Activated naive CD8-positive, alpha-beta T cell treated with anti-CD3 and anti-CD28 coated beads, Interleukin-2, amount 50 U/mL, for 24 hours (primary cell): ENCODE data around the gene ERI3.
A peak's percentile ranks its signal among the peaks of the same experiment; 100 is the strongest.
"Not testable (repeated sequence)": the region's sequence is repeated elsewhere in the genome, so short reads cannot be mapped to it uniquely, and the experiment has no call there.

ENCODE experiments used
- ATAC-seq: fragments of 150-1000 bp; cut with Tn5 transposase; one replicate; pipeline ENCODE4 v1.10.0; 2021
- DNase-seq: peaks from one replicate; pipeline ENCODE4 v3.0.0; 2021
- H3K27ac Mint-ChIP-seq: one replicate; pipeline ENCODE4 v1.8.0; 2021; ENCODE audit warnings: mild to moderate bottlenecking, mixed read lengths
- H3K27me3 Mint-ChIP-seq: one replicate; pipeline ENCODE4 v1.8.0; 2021; ENCODE audit warnings: mixed read lengths
- H3K36me3 Mint-ChIP-seq: one replicate; pipeline ENCODE4 v1.8.0; 2021; ENCODE audit warnings: low read depth, mixed read lengths
- H3K4me1 Mint-ChIP-seq: one replicate; pipeline ENCODE4 v1.8.0; 2021; ENCODE audit warnings: mixed read lengths
- H3K4me3 Mint-ChIP-seq: one replicate; pipeline ENCODE4 v1.8.0; 2021; ENCODE audit warnings: mild to moderate bottlenecking, moderate library complexity, mixed read lengths
- H3K9me3 Mint-ChIP-seq: one replicate; pipeline ENCODE4 v1.8.0; 2021; ENCODE audit warnings: mixed read lengths

The ERI3 gene

GRCh38 chr1:44220755-44221154, 134.3 kb downstream of the ERI3 start:
- Mint-ChIP-seq H3K9me3 (no peaks in the 10 kb centered on the region), H3K4me1 (peaks cover 9% of the 10 kb centered on the region), H3K27me3 (no peaks in the 10 kb centered on the region), H3K27ac (no peak overlapping the region), H3K36me3 (no peaks in the 10 kb centered on the region), H3K4me3 (no peak overlapping the region)
- DNase-seq (no peak), ATAC-seq (no peak)

DNA sequence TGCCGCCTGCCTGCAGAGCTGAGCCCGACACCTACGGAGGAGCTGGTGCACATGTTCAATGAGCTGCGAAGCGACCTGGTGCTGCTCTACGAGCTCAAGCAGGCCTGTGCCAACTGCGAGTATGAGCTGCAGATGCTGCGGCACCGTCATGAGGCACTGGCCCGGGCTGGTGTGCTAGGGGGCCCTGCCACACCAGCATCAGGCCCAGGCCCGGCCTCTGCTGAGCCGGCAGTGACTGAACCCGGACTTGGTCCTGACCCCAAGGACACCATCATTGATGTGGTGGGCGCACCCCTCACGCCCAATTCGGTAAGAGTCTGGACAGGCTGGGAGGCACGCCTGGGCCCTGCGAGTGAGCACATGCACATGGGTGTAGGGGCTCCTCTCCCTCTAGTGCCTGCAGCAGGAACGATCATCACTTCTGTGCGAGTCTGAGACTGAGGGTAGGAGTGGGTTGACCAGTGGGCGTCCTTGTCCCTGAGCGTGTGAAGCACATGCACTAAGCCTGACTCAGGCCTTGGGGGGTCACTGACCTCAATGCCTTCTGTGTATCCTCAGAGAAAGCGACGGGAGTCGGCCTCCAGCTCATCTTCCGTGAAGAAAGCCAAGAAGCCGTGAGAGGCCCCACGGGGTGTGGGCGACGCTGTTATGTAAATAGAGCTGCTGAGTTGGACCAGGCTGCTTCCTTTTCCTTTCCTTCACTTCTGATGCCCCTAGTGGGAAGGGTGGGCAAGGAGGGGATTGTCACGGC, 134.9 kb downstream of the ERI3 start:
- ATAC-seq, result no peak

DNA sequence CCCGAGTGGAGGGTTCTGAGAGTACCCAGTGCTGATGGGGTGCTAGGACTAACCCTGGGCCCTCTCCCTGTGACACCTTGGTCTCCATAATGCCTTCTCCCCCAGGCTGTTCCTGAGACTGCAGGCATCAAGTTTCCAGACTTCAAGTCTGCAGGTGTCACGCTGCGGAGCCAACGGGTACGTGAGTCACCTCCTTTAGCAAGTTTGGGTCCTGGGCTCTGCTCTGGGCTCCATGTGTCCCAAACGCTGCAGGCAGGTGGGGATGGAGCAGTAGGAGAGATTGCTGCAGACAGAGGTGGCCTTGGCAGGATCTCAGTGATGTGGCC, 135.8 kb downstream of the ERI3 start:
- H3K27me3 Mint-ChIP-seq, result no peaks in the 10 kb centered on the region
- H3K9me3 Mint-ChIP-seq, result no peaks in the 10 kb centered on the region
- no peak overlapping the region for H3K27ac Mint-ChIP-seq
- ATAC-seq, result no peak
- no peaks in the 10 kb centered on the region for H3K36me3 Mint-ChIP-seq
- no peak for DNase-seq
- H3K4me1 Mint-ChIP-seq, result peaks cover 14% of the 10 kb centered on the region
- H3K4me3 Mint-ChIP-seq, result no peak overlapping the region

More for the DNA sequence above, 134.9 kb downstream of the ERI3 start:
- Mint-ChIP-seq H3K27ac (no peak overlapping the region), H3K4me3 (no peak overlapping the region), H3K4me1 (peaks cover 11% of the 10 kb centered on the region), H3K36me3 (no peaks in the 10 kb centered on the region), H3K27me3 (no peaks in the 10 kb centered on the region), H3K9me3 (no peaks in the 10 kb centered on the region)
- DNase-seq, result no peak

DNA sequence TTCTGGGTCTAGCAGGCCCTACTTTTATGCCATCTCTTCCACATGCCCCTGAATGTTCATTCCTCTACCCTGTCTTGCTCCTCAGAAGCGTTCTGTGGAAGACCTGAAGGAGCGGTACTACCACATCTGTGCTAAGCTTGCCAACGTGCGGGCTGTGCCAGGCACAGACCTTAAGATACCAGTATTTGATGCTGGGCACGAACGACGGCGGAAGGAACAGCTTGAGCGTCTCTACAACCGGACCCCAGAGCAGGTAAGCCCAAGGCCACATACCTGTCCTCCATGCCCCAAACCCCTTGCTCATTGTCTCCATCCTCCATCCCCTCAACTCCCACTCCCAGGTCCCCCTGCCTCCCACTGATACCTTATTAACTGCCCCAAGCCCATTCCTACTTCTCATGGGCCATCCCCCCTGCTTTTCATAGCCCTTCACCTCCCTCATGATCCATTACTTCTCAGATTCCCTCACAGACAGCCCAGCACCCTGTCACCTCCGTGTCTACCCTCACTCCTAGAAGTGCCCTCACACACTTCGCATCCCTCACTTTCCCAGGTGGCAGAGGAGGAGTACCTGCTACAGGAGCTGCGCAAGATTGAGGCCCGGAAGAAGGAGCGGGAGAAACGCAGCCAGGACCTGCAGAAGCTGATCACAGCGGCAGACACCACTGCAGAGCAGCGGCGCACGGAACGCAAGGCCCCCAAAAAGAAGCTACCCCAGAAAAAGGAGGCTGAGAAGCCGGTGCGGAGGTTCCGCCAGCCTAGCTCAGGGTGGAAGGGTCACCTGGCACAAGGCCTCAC, 136.4 kb downstream of the ERI3 start:
- Mint-ChIP-seq H3K27me3 (no peaks in the 10 kb centered on the region), H3K4me3 (no peak overlapping the region), H3K4me1 (peaks cover 15% of the 10 kb centered on the region), H3K27ac (peak overlapping the region; percentile 13), H3K9me3 (no peaks in the 10 kb centered on the region), H3K36me3 (no peaks in the 10 kb centered on the region)
- DNase-seq (no peak), ATAC-seq (no peak)

- DNase-seq (peak; percentile 82), ATAC-seq (peak; percentile 51)
- H3K27ac Mint-ChIP-seq, result no peak overlapping the region
- no peak overlapping the region for H3K4me3 Mint-ChIP-seq
- H3K9me3 Mint-ChIP-seq, result no peaks in the 10 kb centered on the region
- no peaks in the 10 kb centered on the region for H3K36me3 Mint-ChIP-seq
- H3K4me1 Mint-ChIP-seq, result peaks cover 13% of the 10 kb centered on the region
- H3K27me3 Mint-ChIP-seq, result no peaks in the 10 kb centered on the region
Observed at GRCh38 chr1:44217809-44218410, 137.1 kb downstream of the ERI3 start.

DNA sequence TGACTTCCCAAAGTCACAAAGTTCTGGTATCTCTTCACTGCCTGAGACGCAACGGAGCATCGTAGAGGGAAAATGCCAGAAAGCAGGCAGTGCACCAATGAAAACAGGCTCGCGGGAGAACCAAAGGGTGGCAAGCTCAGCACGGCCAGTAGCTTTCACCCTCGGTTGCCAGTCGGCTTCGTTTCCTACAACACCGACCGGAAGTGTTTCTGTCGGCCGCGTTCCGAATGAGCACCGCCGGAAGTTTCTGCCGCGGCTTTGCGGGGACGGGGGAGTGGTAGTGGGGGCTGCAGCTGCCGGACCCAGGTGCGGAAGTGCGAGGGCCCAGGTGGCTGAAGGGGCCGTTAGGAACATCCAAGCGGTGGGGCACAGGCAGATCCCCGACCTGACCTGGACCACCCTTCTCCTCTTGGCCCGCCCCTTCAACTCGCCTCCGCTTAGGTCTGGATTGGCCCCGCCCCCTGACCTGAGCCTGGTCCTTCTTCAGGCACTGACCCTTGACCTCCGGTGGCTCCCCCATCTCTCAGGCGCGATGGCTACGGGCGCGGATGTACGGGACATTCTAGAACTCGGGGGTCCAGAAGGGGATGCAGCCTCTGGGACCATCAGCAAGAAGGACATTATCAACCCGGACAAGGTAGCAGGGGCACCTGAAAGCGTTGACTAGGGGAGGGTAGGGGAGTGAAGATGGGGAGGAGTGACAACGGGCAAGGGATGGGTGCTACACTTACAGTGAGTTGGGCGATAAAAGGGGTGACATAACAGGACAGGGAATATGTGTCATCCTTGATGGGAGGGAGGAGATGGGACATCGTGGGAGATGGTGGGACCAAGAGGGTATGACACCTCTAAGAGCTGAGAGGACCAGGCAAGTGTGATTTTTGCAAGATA, 141.6 kb downstream of the ERI3 start, which contains the start of gene DMAP1:
Gene DMAP1 (plus strand): TSS at position 250 of the 891 bp plus-strand sequence. CDS start 283 bp downstream, at position 533.
- no peaks in the 10 kb centered on the region for H3K9me3 Mint-ChIP-seq
- DNase-seq, result peak; percentile 83
- H3K27ac Mint-ChIP-seq, result peak within 1 kb of the TSS; percentile 86
- peak; percentile 87 for ATAC-seq
- H3K36me3 Mint-ChIP-seq, result no peaks in the 10 kb centered on the region
- H3K4me3 Mint-ChIP-seq, result peak within 1 kb of the TSS; percentile 91
- no peaks in the 10 kb centered on the region for H3K27me3 Mint-ChIP-seq
- peaks cover 21% of the 10 kb centered on the region for H3K4me1 Mint-ChIP-seq

DNA sequence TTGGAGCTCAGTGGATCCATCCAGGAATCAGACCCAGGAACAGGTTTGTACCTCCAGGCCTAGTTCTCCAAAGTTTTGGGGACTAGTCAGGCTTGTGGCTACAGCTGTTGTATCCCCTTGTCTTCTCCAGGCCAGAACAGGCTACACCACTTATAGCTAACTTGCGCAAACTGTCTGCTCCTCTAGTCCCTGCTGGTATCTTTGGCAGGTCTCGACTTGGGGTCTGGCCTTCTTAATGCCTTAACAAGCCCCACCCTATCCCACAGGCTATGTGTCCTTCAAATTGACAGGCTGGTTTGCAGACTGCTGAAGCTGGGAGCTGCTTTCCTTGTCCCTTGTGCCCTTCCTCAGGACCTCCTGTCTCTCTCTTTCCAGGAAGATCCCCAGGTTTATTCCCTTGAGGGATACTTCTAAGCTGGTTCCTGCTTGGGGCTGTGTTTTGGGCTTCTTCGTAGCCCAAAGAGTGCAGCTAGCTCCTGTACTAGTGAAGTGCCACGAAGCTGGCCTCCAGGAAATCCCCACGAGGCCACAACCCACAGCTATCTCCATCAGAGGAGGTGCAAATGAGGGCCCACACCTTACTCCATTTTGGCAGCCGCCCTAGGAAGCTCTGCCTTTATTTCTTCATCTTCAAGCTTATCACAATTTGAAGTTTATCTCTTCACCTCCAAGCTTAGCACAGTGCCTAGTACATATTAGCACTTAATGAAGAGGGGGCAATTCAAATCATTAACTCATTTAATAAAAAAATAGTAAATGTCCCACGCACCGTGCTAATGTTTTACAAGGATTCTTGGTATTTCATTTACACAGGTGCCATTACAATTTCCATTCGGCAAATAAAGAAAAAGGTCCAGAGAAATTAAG, 142.5 kb downstream of the ERI3 start:
- no peaks in the 10 kb centered on the region for H3K27me3 Mint-ChIP-seq
- ATAC-seq (peak; percentile 62), DNase-seq (peak; percentile 35)
- H3K36me3 Mint-ChIP-seq, result no peaks in the 10 kb centered on the region
- H3K4me3 Mint-ChIP-seq, result peak overlapping the region; percentile 91
- H3K4me1 Mint-ChIP-seq, result peaks cover 21% of the 10 kb centered on the region
- H3K9me3 Mint-ChIP-seq, result no peaks in the 10 kb centered on the region
- H3K27ac Mint-ChIP-seq, result peak overlapping the region; percentile 86

DNA sequence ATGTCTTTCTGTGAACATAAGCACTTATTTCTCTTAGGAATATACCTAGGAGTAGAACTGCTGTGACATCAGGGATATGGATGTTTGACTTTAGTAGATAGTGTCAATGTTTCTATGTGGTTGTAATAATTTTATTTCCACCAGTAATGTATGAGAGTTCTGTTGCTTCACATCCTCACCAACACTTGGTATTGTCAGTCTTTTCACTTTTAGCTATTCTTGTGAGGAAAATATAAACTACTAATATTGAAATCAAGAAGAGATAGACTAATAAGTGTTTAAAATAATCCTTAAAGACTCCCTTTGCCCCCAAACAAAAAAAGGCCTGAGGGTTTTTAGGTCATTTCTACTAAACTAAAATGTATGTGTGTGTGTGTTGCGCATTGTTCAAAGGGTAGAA, 144.5 kb downstream of the ERI3 start:
- no peak for DNase-seq
- H3K27ac Mint-ChIP-seq, result no peak overlapping the region
- H3K4me3 Mint-ChIP-seq, result no peak overlapping the region
- peaks cover 21% of the 10 kb centered on the region for H3K4me1 Mint-ChIP-seq
- H3K36me3 Mint-ChIP-seq, result no peaks in the 10 kb centered on the region
- no peak for ATAC-seq
- no peaks in the 10 kb centered on the region for H3K9me3 Mint-ChIP-seq
- H3K27me3 Mint-ChIP-seq, result no peaks in the 10 kb centered on the region

GRCh38 chr1:44208226-44208625, 146.8 kb downstream of the ERI3 start:
- no peaks in the 10 kb centered on the region for H3K36me3 Mint-ChIP-seq
- no peaks in the 10 kb centered on the region for H3K9me3 Mint-ChIP-seq
- peaks cover 10% of the 10 kb centered on the region for H3K4me1 Mint-ChIP-seq
- DNase-seq, result no peak
- no peaks in the 10 kb centered on the region for H3K27me3 Mint-ChIP-seq
- no peak for ATAC-seq
- H3K4me3 Mint-ChIP-seq, result no peak overlapping the region
- no peak overlapping the region for H3K27ac Mint-ChIP-seq

GRCh38 chr1:44206545-44206944, 148.5 kb downstream of the ERI3 start:
- H3K36me3 Mint-ChIP-seq, H3K4me3 Mint-ChIP-seq, H3K4me1 Mint-ChIP-seq, ATAC-seq, H3K27me3 Mint-ChIP-seq, H3K27ac Mint-ChIP-seq, DNase-seq, H3K9me3 Mint-ChIP-seq: not testable (repeated sequence)

DNA sequence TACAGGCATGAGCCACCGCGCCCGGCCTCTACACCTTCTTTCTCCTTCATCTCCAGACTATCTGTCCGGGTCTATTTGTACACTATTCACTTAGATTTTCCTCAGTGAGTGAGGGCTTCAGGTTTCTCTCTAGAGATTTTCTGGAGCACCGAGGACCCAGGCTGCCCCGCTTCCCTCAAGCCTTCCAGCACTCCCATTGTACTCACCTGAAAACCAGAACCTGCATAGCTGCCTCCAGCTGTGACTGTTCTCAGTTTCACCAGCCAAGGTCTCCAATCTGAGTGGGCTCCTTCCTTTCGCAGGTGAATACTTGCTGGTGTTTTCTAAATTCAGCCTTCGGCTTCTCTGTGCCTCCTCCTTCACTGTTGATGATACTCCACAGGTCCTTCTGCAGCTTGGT, 154.7 kb downstream of the ERI3 start:
- Mint-ChIP-seq H3K27me3 (no peaks in the 10 kb centered on the region), H3K36me3 (no peaks in the 10 kb centered on the region), H3K4me1 (no peaks in the 10 kb centered on the region), H3K27ac (no peak overlapping the region), H3K9me3 (no peaks in the 10 kb centered on the region), H3K4me3 (no peak overlapping the region)
- ATAC-seq (no peak), DNase-seq (no peak)

DNA sequence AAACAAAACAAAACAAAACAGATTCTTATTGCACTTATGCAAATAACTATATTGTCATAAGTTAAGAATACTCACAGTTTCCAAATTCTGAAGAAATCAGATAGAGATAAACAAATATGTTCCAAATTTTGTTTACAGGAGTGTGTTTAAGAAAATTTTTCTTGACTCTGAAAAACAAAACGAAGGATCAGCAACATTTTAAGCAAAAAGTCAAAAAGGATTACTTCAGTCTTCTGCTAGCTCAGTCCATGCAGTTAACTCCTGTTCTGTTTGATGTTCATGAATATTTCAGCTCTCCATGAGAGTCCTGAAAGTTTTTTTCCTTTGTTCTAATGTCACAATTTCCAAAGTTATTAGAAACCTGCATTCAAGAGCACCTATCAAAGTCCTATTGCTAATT, 180.4 kb downstream of the ERI3 start:
- Mint-ChIP-seq H3K27ac (no peak overlapping the region), H3K27me3 (peaks cover 9% of the 10 kb centered on the region), H3K36me3 (no peaks in the 10 kb centered on the region), H3K4me3 (no peak overlapping the region), H3K9me3 (peaks cover 7% of the 10 kb centered on the region), H3K4me1 (no peaks in the 10 kb centered on the region)
- DNase-seq, result no peak
- no peak for ATAC-seq
